ENCODE data around the gene SLC25A11.
A peak's percentile ranks its signal among the peaks of the same experiment; 100 is the strongest.

The SLC25A11 gene

GRCh38 chr17:4899341-4900230, 40.3 kb downstream of the SLC25A11 start, which contains the start of gene C17orf107:
TSS of gene C17orf107 (plus strand) at chr17:4899536. CDS start at chr17:4899763, 227 bp downstream.
- DNase-seq (ENCODE audit: low read depth), result no peak

DNA sequence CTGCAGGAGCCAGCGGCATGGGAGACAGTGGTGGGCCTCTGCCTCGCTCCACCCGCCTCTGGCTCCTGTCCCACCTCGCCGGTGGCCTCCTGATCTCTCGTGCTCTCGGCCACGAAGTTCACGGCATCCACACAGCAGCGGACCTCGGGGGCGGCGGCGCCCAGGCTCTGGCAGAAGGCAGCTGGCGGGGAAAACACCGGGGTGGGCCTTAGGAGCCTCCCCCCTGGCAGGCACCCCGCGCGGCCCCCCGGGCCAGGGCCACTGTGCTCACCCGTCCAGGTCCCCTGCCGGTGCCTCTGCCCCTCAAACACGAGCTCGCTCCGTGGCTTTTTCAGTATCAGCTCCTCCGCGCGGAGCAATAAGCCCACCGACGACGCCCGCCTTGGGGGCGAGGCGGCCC, 40.9 kb downstream of the SLC25A11 start:
- peak overlapping the region; percentile 51 for H3K4me3 ChIP-seq (ENCODE audit: control insufficient read depth, low read depth, low read length)
- no peak for DNase-seq (ENCODE audit: low read depth)
- TF ChIP-seq CTCF (IDR thresholded peaks at IDR 0.05; ENCODE audit: control insufficient read depth, insufficient read depth, low read depth, low read length, missing control alignments), result no peak

More at GRCh38 chr17:4899341-4900230, 40.3 kb downstream of the SLC25A11 start, which contains the start of gene C17orf107:
- peak within 1 kb of the TSS; percentile 51 for H3K4me3 ChIP-seq (ENCODE audit: control insufficient read depth, low read depth, low read length)
- TF ChIP-seq CTCF (IDR thresholded peaks at IDR 0.05; ENCODE audit: control insufficient read depth, insufficient read depth, low read depth, low read length, missing control alignments), result no peak

DNA sequence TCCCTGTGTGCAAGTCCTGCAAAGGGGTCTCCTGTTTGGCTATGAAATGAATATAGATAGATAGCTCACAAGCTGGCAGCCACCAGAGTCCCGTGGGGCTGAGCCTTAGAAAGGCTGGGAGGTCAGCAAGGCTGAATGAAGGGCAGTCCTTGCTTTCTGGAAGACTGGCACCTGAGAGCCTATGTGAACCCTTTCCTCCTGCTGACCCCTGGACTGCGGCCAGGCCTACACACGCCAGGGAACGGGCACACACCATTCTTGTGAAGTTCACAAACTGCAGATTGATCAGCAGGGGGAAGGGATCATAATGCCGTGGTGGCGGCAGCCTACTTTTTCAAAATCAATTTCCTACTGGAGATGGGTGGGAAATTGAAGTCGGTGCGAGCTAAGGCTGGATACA, 41.5 kb downstream of the SLC25A11 start:
- no peak for DNase-seq (ENCODE audit: low read depth)
- no peak overlapping the region for H3K4me3 ChIP-seq (ENCODE audit: control insufficient read depth, low read depth, low read length)
- TF ChIP-seq CTCF (IDR thresholded peaks at IDR 0.05; ENCODE audit: control insufficient read depth, insufficient read depth, low read depth, low read length, missing control alignments), result no peak

DNA sequence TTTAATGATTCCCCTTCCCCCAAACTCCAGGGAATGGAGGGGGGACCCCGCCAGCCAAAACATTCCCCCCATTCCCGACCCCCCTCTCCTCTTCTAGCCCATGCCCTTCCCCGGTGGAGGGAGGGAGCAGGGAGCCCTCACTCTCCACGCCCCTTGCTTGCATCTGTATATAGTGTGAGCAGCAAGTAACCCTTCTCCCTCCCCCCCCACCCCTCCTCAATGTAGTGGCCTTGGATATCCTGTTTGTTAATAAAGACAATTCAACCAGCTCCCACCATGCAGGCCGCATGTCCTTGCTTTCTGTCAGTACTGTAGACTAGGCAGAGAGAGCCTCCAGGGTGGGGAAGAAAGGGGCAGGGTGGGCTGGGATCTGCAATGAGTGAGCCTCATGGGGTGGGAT, 42.1 kb downstream of the SLC25A11 start:
- H3K4me3 ChIP-seq (ENCODE audit: control insufficient read depth, low read depth, low read length), result no peak overlapping the region
- DNase-seq (ENCODE audit: low read depth), result no peak
- no peak for TF ChIP-seq CTCF (IDR thresholded peaks at IDR 0.05; ENCODE audit: control insufficient read depth, insufficient read depth, low read depth, low read length, missing control alignments)

- no peak for DNase-seq (ENCODE audit: low read depth)
- H3K4me3 ChIP-seq (ENCODE audit: control insufficient read depth, low read depth, low read length), result no peak overlapping the region
- no peak for TF ChIP-seq CTCF (IDR thresholded peaks at IDR 0.05; ENCODE audit: control insufficient read depth, insufficient read depth, low read depth, low read length, missing control alignments)
Measured at GRCh38 chr17:4897198-4897687, 42.6 kb downstream of the SLC25A11 start.

GRCh38 chr17:4896332-4897197, 43.3 kb downstream of the SLC25A11 start:
- no peak for DNase-seq (ENCODE audit: low read depth)
- TF ChIP-seq CTCF (IDR thresholded peaks at IDR 0.05; ENCODE audit: control insufficient read depth, insufficient read depth, low read depth, low read length, missing control alignments), result no peak
- H3K4me3 ChIP-seq (ENCODE audit: control insufficient read depth, low read depth, low read length), result no peak overlapping the region
